ENCODE results near the gene TMEM237. TPM values are rescaled to one million over a fixed set of nuclear protein-coding genes. Genes with fewer than 3 reads are reported as not detected.
"Not testable (repeated sequence)": the region's sequence is repeated elsewhere in the genome, so short reads cannot be mapped to it uniquely, and the experiment has no call there.

TMEM237 gene
- total RNA-seq, 2 donors from 2014 or later = 15.8 to 18.4 TPM

DNA sequence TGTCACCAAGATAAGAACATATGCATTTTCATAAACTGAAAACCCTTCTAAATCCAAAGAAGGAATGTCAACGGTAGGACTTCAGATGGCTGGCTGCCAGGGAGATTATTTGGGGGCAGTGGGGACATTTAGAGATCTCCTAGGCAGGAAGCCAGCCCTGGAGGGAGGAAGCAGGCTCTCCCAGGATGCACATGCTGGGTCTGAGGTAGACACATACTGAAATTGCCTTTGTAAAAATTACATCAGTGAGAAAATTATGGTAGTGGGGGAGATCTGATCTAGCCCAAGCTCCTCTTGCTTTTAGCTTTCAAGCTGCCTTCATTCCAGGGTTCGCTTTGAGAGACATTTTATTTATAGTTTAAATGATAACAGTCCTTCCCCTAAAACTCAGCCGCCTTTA is 31.0 kb upstream of the TMEM237 start:
- Histone ChIP-seq H3K27me3 (no peaks in the 10 kb centered on the region), H3K4me3 (no peak overlapping the region), H3K36me3 (no peaks in the 10 kb centered on the region), H3K9me3 (no peaks in the 10 kb centered on the region), H3K27ac (no peak overlapping the region), H3K4me1 (no peaks in the 10 kb centered on the region)
- TF ChIP-seq, protein P1, sequence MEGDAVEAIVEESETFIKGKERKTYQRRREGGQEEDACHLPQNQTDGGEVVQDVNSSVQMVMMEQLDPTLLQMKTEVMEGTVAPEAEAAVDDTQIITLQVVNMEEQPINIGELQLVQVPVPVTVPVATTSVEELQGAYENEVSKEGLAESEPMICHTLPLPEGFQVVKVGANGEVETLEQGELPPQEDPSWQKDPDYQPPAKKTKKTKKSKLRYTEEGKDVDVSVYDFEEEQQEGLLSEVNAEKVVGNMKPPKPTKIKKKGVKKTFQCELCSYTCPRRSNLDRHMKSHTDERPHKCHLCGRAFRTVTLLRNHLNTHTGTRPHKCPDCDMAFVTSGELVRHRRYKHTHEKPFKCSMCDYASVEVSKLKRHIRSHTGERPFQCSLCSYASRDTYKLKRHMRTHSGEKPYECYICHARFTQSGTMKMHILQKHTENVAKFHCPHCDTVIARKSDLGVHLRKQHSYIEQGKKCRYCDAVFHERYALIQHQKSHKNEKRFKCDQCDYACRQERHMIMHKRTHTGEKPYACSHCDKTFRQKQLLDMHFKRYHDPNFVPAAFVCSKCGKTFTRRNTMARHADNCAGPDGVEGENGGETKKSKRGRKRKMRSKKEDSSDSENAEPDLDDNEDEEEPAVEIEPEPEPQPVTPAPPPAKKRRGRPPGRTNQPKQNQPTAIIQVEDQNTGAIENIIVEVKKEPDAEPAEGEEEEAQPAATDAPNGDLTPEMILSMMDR (IDR thresholded peaks at IDR 0.05) = no peak
- DNase-seq (ENCODE audit: low spot score) = no peak

DNA sequence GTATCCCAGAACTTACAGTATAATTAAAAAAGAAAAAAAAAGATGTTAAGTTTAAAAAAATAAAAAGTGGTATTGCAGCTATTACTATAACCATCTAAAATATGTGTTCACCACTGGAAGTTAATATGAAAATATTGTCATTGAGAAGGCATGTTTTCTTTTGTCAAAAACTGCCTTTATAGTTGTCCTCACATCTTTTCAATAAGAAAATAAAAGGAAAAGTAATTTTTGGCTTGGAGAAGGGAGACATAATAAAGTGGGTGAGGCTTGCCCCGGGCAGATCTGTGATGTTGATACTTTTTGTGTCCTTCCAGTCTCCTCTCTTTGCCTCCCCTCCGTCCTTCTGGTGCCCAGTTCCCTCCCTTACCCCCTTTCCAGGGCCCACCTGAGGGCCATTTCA is 30.2 kb upstream of the TMEM237 start:
- DNase-seq (ENCODE audit: low spot score) = no peak
- no peaks in the 10 kb centered on the region for H3K9me3 ChIP-seq
- no peak overlapping the region for H3K4me3 ChIP-seq
- H3K4me1 ChIP-seq = no peaks in the 10 kb centered on the region
- no peaks in the 10 kb centered on the region for H3K27me3 ChIP-seq
- H3K27ac ChIP-seq = no peak overlapping the region
- TF ChIP-seq, protein P1 (IDR thresholded peaks at IDR 0.05) = no peak
- no peaks in the 10 kb centered on the region for H3K36me3 ChIP-seq

DNA sequence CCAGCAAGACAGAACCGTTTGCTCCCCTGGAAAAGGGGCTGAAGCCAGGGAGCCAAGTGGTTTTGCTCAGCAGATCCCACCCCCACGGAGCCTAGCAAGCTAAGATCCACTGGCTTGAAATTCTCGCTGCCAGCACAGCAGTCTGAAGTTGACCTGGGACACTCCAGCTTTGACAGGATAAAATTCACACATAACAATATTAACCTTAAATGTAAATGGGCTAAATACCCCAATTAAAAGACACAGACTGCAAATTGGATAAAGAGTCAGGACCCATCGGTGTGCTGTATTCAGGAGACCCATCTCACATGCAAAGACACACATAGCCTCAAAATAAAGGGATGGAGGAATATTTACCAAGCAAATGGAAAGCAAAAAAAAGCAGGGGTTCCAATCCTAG is 27.9 kb upstream of the TMEM237 start:
- H3K36me3 ChIP-seq; H3K27ac ChIP-seq; H3K9me3 ChIP-seq; H3K4me3 ChIP-seq; H3K4me1 ChIP-seq; DNase-seq (ENCODE audit: low spot score); H3K27me3 ChIP-seq: not testable (repeated sequence)

DNA sequence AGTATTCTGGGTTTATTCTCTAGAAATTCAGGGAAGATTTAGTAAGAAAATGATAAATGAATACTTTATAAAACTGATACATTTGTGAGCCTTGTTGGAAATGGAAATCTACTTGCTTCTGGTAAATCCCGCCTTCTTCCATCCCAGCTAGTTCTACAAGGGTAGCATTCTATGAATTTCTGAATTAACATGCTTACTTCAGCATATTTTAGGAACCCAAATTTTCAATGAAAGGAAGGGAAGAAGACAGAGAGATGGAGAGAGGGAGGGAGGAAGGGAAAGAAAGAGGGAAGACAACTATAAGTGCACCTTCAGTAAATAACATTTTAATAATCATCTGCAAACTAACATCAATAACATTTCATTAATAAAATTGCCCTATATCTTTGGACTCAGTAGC is 26.6 kb upstream of the TMEM237 start:
- H3K4me3 ChIP-seq = no peak overlapping the region
- H3K27ac ChIP-seq = no peak overlapping the region
- no peaks in the 10 kb centered on the region for H3K27me3 ChIP-seq
- DNase-seq (ENCODE audit: low spot score) = no peak
- TF ChIP-seq, protein P1 (IDR thresholded peaks at IDR 0.05) = no peak
- no peaks in the 10 kb centered on the region for H3K4me1 ChIP-seq
- no peaks in the 10 kb centered on the region for H3K9me3 ChIP-seq
- H3K36me3 ChIP-seq = no peaks in the 10 kb centered on the region

DNA sequence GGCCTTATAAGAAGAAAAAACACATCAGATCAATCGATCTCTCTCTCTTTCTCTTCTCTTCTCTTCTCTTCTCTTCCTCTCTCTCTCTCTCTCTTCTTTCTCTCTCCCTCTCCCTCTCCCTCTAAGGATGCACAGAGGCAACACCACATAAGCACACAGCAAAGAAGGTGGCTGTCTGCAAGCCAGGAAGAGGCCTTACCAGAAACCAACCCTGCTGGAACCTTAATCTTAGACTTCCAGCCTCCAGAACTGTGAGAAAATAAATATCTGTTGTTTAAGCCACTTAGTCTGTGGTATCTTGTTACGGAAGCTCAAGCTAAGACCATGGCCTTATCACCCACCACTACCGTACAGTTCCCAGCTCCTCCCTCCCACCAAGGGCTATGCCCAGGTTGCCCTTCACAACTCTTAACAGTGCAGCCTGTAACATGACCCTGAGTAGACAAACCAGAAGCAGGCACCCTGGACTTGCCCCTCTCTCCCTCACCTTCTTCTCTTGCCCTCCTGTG is 25.2 kb upstream of the TMEM237 start:
- no peak for DNase-seq (ENCODE audit: low spot score)
- Histone ChIP-seq H3K27me3 (no peaks in the 10 kb centered on the region), H3K27ac (no peak overlapping the region), H3K9me3 (no peaks in the 10 kb centered on the region), H3K4me1 (no peaks in the 10 kb centered on the region), H3K36me3 (no peaks in the 10 kb centered on the region), H3K4me3 (no peak overlapping the region)
- TF ChIP-seq, protein P1 (IDR thresholded peaks at IDR 0.05) = no peak

DNA sequence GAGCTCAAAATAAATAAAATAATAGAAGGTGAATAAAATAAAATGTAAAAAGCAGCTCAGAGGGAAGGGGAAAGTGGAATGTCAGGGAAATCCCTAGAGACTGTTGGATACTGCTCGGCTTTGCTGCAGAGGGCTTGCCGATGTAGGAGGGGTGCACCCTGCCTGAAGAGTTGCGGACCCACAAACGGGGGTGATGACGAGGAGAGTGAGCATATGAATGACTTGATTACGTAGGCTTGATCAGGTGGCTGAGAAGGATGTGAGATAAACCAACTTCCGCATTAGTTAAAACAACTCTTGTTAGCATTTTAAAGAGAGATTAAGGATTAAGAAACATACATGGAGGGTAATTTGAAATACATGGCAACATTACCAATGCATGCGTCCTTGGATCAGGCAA is 21.0 kb upstream of the TMEM237 start:
- Histone ChIP-seq H3K27ac (no peak overlapping the region), H3K9me3 (no peaks in the 10 kb centered on the region), H3K4me3 (no peak overlapping the region), H3K27me3 (no peaks in the 10 kb centered on the region), H3K4me1 (no peaks in the 10 kb centered on the region), H3K36me3 (no peaks in the 10 kb centered on the region)
- no peak for DNase-seq (ENCODE audit: low spot score)
- TF ChIP-seq, protein P1 (IDR thresholded peaks at IDR 0.05) = no peak
